HG03066 (cell line): Measurements from ENCODE around the gene PIK3R2.

Experiments
- ATAC-seq: cut with Tn5 transposase; IDR thresholded peaks from one replicate; pipeline ENCODE4 v1.9.1; 2021; ENCODE audit warnings: low read depth; ENCODE audit not compliant: unreplicated experiment

Gene PIK3R2

DNA sequence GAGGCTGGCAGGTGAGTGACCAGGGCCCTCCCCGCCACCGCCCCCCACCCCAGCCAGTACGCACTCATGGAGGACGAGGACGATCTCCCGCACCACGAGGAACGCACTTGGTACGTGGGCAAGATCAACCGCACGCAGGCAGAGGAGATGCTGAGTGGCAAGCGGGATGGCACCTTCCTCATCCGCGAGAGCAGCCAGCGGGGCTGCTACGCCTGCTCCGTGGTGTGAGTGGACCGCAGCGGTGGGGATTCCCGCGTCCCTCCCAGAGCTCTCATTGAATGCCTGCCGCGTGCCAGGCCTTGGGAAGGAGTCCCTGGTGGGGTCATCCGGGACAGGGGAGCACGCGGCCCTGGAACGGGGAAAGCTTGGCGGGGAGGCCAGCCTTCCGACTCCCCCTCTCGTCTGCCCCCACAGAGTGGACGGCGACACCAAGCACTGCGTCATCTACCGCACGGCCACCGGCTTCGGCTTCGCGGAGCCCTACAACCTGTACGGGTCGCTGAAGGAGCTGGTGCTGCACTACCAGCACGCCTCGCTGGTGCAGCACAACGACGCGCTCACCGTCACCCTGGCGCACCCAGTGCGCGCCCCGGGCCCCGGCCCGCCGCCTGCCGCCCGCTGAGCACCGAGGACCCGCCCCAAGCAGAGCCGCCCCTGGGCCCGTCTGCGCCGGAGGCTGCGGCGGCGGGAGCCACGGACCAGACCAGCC, 15.9 kb downstream of the PIK3R2 start:
- no peak for ATAC-seq

DNA sequence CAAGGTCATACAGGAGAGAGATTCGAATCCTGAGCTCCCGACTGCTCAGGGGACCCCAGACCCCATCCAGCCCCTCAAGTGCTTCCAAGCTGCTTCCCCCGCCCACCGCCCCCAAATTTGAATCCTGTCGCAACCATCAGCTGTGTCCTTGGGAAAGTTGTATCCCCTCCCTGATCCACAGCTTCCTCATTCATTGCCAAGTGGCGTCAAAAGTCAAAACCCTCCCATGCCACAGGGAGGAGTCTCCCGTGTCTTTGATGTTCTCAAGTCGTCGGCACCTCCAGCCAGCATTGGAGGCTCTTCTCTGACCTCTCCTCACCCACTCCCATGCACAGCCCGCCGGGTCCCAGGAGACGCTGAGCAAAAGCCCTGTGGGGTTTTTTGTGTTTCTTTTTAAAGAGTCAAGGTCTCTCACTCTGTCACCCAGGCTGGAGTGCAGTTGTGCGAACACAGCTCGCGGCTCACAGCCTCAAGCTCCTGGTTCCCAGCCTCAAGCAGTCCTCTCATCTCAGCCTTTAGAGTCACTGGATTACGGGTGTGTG, 17.8 kb downstream of the PIK3R2 start:
- no peak for ATAC-seq

DNA sequence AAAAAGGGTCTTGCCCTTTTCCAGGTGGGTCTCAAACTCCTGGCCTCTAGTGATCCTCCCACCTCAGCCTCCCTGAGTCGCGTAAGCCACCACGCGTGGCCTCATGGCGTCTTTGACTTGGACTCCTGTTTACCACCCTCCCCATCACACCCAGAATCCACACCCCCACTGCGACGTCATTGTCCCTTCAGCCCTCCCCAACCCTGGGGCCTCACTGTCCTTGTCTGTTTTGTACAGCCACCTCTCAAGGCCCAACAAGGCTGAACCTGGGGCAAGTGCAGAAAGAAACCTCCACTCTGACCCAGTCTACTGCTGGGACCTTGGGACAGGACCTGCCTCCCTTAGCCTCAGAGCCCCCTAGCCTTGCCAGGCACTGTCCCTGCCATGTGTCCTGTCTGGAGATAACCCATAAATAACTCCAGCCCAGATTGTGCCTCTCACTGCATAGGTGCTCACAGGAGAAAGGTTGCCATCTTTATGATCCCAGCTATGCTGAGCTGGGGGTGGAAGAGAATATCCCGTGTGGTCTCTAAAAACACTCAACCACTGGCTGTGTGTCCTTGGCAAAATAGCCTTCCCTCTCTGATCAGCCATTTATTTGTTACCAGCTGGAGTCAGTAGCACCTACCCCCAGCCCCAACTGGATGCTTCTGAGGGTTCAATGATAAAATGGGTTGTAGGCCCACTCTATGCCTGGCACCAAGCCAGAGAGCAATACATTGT, 18.8 kb downstream of the PIK3R2 start:
- ATAC-seq = no peak

DNA sequence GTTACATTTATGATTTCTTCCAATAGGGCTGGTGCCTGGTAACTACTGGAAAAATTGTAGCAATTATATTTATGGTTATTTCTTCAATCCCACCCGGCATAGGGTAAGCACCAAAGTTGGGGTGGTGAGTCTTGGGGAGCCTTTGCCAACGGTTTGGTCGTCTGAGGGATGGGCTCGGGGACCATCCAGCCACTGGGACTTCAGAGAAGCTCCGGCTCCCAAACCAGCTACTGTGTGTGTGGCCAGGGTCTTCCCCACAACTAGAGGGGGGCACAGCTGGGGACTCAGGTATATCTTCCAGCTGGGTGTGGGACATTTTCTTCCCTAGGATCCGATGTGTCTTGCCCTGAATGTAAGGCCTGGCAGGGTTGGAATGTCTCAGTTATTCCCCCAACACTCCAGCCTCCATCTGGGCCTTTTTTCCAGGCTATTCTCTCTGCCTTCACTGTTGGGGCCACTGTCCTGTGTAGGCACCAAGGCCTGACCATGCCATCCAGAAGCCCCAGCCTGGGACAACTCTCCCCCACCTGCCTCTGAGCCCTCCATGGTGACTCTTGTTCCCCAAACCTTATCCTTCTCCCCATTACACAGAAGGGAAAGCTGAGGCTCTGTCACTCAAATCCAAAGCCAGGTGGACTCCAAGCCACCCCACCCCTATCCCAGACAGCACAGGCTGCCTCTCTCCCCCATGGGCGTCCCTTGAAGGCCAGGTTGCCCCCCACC, 19.5 kb downstream of the PIK3R2 start:
- no peak for ATAC-seq

DNA sequence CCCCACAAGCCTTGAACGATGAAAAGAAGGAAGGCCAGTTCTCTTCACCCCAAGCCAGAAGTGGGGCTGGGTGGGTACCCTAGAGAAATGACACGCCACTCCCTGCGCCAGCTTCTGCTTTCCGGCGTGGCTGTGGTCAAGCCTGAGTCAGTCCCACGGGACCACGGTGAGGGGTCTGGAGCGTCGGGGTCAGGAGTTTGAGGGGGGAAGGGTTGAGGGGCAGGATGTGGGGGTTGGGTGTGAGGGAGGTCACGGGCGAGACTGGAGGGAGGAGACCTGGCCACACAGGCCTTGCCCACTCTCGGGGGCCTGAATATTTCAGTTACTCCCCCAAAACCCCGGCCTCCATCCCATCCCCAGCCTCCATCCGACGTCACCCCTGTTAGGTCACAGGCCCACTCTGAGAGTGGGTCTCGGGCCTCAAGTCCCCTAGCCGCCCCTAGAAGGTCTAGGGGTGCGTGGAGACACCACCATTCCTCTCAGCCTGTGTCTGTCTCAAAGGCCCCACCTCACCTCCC, 20.1 kb downstream of the PIK3R2 start:
- ATAC-seq = peak; percentile 1

DNA sequence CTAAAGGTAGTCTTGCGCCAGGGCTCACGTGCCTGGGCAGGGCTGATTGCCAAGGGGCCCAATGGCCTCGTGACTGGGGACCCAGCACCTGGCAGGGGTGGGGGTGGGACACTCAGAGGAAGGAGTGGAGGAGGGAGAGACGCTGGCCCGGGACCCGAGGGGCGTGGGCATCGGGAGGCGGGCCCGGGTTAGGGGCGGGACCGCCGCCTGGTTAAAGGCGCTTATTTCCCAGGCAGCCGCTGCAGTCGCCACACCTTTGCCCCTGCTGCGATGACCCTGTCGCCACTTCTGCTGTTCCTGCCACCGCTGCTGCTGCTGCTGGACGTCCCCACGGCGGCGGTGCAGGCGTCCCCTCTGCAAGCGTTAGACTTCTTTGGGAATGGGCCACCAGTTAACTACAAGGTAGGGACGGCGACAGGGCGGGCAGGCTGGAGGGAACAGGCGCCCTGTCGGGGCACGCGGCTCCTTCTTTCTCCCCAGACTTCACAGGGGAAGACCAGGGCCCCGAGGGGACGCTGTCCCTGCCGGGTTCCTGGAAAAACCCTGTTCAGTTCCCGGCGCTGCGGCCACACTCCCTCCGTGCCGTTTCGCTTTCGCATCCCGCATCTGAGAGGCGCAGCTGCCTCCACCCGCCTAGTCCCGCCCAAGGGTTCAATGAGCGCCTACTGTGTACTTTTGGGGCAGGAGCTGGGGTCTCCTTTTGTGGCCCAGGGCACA, 20.8 kb downstream of the PIK3R2 start, which contains the start of gene IFI30:
IFI30 (plus strand) TSS at position 242 of the 717 bp plus-strand sequence; CDS start at position 271, 29 bp downstream.
- ATAC-seq = peak; percentile 38

DNA sequence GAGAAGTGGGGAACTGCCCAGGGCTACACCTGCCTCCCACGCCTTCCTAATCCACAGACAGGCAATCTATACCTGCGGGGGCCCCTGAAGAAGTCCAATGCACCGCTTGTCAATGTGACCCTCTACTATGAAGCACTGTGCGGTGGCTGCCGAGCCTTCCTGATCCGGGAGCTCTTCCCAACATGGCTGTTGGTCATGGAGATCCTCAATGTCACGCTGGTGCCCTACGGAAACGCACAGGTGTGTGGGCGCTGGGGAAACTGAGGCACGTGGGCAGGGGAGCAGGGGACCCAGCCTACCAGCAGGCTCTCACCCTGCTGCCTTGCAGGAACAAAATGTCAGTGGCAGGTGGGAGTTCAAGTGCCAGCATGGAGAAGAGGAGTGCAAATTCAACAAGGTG, 22.0 kb downstream of the PIK3R2 start:
- no peak for ATAC-seq

DNA sequence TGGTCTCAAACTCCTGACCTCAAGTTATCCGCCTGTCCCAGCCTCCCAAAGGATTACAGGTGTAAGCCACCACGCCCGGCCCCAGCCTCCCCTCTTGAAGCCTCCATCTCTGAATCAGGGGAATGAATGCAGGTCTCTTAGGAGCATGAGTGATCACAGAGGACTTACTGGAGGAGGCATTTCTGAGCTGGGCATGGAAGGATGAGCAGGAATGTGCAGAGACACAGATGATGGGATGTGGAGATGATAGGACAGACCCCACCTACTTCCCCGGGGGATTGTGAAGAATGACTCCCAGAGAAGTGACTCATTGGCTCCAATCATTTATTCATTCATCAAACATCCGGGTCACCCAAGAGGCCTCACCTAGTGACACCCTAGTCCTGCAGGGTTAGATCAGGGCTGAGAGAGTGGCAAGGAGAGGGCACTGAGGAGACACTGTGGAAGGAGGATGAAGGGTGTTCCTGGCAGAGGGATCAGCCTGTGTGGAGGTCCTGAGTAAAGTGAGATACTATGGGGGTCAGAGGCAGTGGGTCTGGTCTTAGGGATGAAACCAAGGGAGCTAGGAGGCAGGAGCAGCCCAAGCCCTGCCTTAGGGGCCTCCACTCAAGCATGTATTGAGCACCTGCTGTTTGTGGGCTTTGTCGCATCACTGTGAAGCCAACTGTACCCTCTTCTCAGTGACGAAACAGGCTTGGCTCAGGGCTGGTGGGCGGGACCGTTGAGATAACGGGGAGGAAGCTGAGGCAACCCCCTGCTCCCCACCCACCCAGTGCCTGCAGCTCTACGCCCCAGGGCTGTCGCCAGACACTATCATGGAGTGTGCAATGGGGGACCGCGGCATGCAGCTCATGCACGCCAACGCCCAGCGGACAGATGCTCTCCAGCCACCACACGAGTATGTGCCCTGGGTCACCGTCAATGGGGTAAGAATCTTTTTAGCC, 23.7 kb downstream of the PIK3R2 start:
- no peak for ATAC-seq

DNA sequence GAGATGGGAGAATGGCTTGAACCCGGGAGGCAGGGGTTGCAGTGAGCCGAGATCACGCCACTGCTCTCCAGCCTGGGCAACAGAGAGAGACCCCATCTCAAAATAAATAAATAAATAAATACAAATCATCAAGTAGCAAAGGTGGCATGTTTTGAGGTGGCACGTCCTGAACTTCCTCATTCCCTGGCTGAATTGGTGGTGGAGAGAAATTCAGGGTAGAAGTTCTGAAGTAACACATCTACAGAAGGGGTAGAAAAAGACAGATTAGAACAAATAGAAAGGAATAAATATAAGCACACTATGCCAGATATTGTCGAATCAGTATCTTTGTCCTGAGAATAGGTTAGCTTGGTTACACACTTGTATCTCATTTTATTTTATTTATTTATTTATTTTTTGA, 27.0 kb downstream of the PIK3R2 start:
- ATAC-seq = no peak

DNA sequence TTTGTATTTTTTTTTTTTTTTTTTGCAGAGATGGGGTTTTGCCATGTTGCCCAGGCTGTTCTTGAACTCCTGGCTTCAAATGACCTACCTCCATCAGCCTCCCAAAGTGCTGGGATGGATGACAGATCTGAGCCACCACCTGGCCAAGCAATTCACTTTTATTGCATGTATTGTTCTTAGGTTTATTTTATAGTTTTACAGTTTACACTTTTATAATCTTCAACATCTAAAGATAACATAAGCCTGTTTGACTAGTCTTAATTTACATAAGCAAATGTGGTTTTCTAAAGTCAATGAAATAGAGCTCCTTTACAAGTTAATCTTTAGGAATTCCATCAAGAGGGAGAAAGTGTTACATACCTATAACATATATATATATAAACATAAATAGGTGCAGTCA, 30.6 kb downstream of the PIK3R2 start:
- no peak for ATAC-seq

DNA sequence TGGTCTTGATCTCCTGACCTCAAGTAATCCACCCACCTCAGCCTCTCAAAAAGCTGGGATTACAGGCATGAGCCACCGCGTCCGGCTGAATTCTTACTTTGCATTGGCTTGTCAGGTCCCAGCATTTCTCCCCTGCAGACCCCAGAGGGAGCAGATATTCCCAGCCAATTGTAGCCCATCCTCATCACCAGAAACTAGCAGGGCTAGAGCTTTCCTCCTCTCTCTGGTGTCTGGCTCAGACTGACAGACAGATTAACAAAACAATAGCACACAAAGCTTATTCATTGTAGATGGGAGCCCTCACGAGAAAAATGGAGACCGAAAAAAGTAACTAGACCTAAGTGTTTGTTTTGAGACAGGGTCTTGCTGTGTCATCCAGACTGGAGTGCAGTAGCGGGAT, 32.6 kb downstream of the PIK3R2 start:
- no peak for ATAC-seq

DNA sequence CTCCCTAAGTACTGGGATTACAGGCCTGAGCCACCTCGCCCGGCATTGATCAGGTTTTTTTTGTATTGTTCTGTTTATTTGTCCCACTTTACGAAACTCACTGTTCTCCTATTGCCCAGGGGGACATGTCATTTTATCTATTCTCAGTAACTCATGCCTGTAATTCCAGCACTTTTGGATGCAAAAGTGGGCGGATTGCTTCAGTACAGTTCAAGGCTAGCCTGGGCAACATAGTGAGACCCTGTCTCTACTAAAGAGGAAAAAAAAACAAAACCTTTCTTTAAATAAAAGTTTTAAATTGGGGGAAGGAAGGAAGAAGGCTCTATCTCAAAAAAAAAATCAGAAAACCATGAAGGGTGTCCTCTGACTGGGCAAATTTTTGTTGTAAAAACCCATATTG, 37.3 kb downstream of the PIK3R2 start:
- no peak for ATAC-seq

DNA sequence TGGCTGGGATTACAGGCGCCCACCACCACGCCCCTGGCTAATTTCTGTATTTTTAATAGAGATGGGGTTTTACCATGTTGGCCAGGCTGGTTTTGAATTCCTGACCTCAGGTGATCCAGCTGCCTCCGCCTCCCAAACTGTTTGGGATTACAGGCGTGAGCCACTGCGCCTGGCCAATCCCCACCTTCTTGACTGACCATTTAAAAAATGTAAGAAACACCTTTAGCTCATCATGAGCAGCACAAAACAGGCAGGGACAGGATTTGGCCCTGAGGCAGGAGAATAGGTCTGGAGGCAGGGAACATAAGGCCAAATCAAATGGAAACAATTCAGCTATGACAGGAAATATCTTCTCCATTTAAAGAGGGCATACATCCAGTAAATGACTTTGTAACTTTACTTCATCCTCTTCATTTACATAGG, 38.7 kb downstream of the PIK3R2 start:
- no peak for ATAC-seq

DNA sequence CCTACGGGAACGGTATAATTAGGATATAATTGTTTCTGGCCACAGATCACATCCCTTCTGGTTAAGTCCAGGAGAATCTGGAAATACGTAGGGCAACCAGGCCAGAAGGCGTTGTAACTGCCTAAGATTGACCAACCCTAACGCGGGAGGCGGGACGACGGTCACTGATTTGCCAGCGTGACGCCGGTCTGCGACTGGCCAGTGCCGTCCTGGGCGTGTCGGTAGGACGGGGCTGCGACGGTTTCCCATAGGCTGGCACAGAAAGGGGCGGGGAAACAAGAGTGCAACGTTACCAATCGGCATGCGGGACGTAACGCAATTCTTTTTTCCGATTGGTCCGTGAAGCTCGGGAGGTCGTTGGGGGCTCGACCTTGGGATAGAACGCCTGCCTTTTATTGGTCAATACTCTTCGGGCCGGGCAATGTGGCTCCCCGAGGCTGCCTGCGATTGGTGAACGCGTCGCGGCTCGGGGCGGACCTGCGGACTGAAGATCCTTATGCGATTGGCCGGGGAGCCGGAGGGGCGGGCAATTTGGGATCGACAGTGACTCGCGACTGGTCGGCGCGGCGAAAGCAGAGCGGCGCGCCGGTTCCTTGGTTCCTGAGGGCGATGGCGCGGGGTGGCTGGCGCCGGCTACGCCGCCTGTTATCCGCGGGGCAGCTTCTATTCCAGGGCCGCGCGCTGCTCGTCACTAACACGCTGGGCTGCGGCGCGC, 39.9 kb downstream of the PIK3R2 start, which contains the start of gene MPV17L2:
MPV17L2 (plus strand) TSS at position 546 of the 715 bp plus-strand sequence; CDS start at position 610, 64 bp downstream.
- peak; percentile 84 for ATAC-seq

DNA sequence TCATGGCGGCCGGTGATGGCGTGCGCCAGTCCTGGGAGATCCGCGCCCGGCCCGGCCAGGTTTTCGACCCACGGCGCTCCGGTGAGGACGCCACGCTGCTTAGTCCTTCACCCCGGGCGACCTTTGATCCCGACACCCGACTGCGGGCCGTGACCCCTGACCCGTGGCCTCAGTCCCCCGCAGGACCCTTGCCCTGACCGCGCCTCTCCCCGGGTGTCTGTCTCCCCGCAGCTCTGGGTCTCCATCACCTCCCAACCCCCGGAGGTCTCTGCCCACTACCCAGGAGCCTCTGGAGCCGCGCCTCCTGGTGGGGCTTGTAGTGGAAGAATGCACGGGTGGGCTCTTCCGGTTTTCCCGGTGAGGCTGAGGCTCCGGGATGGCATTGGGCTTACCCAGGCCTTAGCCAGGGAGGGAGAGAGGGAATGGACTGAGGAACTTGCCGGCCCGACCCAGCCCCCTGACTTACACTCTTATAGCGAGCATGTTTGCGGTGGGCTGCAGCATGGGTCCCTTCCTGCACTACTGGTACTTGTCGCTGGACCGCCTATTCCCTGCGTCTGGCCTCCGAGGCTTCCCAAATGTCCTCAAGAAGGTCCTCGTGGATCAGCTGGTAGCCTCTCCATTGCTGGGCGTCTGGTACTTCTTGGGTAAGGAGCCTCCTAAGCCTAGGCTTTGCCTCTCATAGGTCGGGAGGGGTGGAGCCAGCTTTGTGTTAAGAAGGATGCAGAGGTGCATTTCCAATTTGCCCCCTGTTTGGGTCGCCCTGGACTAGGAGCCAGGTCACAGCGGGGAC, 40.6 kb downstream of the PIK3R2 start:
- peak; percentile 0 for ATAC-seq

DNA sequence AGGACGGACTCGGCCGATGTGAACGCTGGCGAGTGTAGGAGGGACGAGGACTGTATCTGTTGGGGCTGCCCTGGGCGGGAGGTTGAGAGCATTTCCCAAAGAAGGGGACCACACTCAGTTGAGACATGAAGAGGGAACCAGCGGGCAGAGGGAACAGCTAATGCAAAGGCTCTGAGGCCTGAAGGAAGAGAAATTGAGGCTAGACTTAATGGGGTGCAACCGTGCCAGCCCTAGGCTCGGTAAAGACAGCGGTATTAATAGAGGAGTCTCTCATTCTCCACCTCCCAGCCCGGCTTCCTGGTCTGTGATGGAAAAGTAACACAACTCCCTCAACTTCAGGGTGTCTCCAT, 41.2 kb downstream of the PIK3R2 start:
- ATAC-seq = no peak

DNA sequence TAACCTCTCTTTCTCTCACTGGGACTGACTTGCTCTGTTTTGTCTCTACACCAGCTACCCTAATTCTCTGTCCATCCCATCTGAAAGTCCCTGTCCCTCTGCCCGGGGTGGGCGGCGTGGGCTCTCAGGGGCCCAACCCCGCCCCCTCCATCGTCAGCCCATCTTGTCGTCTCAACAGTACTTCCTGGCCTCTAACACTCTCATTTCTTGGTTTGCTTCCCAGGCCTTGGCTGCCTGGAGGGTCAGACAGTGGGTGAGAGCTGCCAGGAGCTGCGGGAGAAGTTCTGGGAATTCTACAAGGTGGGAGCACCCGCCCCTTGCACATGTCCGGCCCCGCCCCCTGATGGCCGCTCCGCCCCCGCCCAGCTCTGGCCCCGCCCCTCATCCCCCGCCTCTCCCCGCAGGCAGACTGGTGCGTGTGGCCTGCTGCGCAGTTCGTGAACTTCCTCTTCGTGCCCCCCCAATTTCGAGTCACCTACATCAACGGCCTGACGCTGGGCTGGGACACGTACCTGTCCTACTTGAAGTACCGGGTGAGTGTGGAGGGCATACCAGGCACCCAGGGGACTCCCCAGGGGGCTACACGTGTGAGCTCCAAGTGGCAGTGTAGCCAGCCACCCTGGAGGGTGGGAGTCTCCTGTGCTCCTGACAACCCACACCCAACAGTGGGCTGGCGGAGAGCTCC, 41.7 kb downstream of the PIK3R2 start:
- no peak for ATAC-seq
